H1 (cell line): ENCODE data around the gene LTF.

Source experiments
- BCL11A ChIP-seq, 2 experiments: IDR thresholded peaks; one replicate each; pipeline ENCODE4 v1.6.1; 2011; ENCODE audit warnings: low read depth in 2 of 2, low read length in 2 of 2, mild to moderate bottlenecking in 2 of 2
- EZH2 ChIP-seq: fragments of 200-600 bp; sonication (generic); IDR thresholded peaks from 2 replicates; pipeline ENCODE4 v1.7.1; 2012; ENCODE audit warnings: low read depth, mild to moderate bottlenecking, moderate library complexity, low read length, inconsistent platforms; ENCODE audit not compliant: severe bottlenecking
- PHF8 ChIP-seq: fragments of 200-600 bp; sonication (generic); conservative IDR thresholded peaks from 2 replicates; pipeline ENCODE4 v1.7.1; 2012; ENCODE audit warnings: low read depth, mild to moderate bottlenecking, inconsistent platforms, low read length, moderate library complexity
- POLR2A ChIP-seq, 2 experiments: IDR thresholded peaks; 1 replicate in 1 of 2; 2 replicates in 1 of 2; pipeline ENCODE4 v1.6.1; 2011; ENCODE audit warnings: low read depth in 2 of 2, low read length in 2 of 2, mild to moderate bottlenecking in 2 of 2; ENCODE audit errors: control extremely low read depth in 1 of 2
- POLR2AphosphoS5 ChIP-seq: IDR thresholded peaks from 2 replicates; pipeline ENCODE4 v1.6.1; 2011; ENCODE audit warnings: low read depth, low read length
- RAD21 ChIP-seq, 2 experiments: IDR thresholded peaks in 1 of 2; conservative IDR thresholded peaks in 1 of 2; 2 replicates each; pipeline ENCODE4 v1.6.1; 2011; ENCODE audit warnings: low read depth in 2 of 2, low read length in 2 of 2, improper control_type of control experiment in 1 of 2, inconsistent platforms in 1 of 2, mild to moderate bottlenecking in 1 of 2, moderate library complexity in 1 of 2
- SIRT6 ChIP-seq: IDR thresholded peaks from one replicate; pipeline ENCODE4 v1.7.1; 2012; ENCODE audit warnings: low read length, inconsistent platforms
- SP1 ChIP-seq: IDR thresholded peaks from 2 replicates; pipeline ENCODE4 v1.6.1; 2011; ENCODE audit warnings: low read depth, low read length
- TAF1 ChIP-seq: IDR thresholded peaks from 2 replicates; pipeline ENCODE4 v1.6.1; 2011; ENCODE audit warnings: mild to moderate bottlenecking, low read depth, low read length
- ZNF274 ChIP-seq: IDR thresholded peaks from 2 replicates; pipeline ENCODE4 v1.7.0; 2012; ENCODE audit warnings: low read length, borderline replicate concordance; ENCODE audit errors: extremely low read depth
- TF ChIP-seq, protein P1 (sequence below), 3 experiments: IDR thresholded peaks; 1 replicate in 2 of 3; 2 replicates in 1 of 3; pipeline versions ENCODE4 v1.5.1 to v1.6.1; 2011; ENCODE audit warnings: low read length in 3 of 3, mild to moderate bottlenecking in 3 of 3, inconsistent platforms in 2 of 3, low read depth in 1 of 3, moderate library complexity in 1 of 3; ENCODE audit not compliant: insufficient read depth in 1 of 3; ENCODE audit errors: control extremely low read depth in 1 of 3
- TF ChIP-seq, protein P2 (sequence below): IDR thresholded peaks from 2 replicates; pipeline ENCODE4 v1.6.1; 2012; ENCODE audit warnings: low read length, inconsistent platforms

- TF ChIP-seq POLR2AphosphoS5, result no peak
- TF ChIP-seq EZH2, result no peak
- TF ChIP-seq, protein P1, sequence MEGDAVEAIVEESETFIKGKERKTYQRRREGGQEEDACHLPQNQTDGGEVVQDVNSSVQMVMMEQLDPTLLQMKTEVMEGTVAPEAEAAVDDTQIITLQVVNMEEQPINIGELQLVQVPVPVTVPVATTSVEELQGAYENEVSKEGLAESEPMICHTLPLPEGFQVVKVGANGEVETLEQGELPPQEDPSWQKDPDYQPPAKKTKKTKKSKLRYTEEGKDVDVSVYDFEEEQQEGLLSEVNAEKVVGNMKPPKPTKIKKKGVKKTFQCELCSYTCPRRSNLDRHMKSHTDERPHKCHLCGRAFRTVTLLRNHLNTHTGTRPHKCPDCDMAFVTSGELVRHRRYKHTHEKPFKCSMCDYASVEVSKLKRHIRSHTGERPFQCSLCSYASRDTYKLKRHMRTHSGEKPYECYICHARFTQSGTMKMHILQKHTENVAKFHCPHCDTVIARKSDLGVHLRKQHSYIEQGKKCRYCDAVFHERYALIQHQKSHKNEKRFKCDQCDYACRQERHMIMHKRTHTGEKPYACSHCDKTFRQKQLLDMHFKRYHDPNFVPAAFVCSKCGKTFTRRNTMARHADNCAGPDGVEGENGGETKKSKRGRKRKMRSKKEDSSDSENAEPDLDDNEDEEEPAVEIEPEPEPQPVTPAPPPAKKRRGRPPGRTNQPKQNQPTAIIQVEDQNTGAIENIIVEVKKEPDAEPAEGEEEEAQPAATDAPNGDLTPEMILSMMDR (IDR thresholded peaks at IDR 0.05; ENCODE audit: control extremely low read depth in 1 of 3, insufficient read depth in 1 of 3, low read depth in 1 of 3, low read length in 3 of 3), result no peak
- TF ChIP-seq TAF1, result no peak
- TF ChIP-seq POLR2A (IDR thresholded peaks at IDR 0.05; ENCODE audit: control extremely low read depth in 1 of 2, low read depth in 2 of 2, low read length in 2 of 2), result no peak
- TF ChIP-seq PHF8, result no peak
- TF ChIP-seq SP1, result no peak
- TF ChIP-seq BCL11A (IDR thresholded peaks at IDR 0.05; ENCODE audit: low read depth in 2 of 2, low read length in 2 of 2), result no peak
- TF ChIP-seq SIRT6, result no peak
- TF ChIP-seq, protein P2, sequence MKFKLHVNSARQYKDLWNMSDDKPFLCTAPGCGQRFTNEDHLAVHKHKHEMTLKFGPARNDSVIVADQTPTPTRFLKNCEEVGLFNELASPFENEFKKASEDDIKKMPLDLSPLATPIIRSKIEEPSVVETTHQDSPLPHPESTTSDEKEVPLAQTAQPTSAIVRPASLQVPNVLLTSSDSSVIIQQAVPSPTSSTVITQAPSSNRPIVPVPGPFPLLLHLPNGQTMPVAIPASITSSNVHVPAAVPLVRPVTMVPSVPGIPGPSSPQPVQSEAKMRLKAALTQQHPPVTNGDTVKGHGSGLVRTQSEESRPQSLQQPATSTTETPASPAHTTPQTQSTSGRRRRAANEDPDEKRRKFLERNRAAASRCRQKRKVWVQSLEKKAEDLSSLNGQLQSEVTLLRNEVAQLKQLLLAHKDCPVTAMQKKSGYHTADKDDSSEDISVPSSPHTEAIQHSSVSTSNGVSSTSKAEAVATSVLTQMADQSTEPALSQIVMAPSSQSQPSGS, result no peak
- TF ChIP-seq RAD21 (IDR thresholded peaks at IDR 0.05 in 1 of 2, conservative IDR thresholded peaks at IDR 0.05 in 1 of 2; ENCODE audit: low read depth in 2 of 2, low read length in 2 of 2), result no peak
- no peak for TF ChIP-seq ZNF274
Observed at GRCh38 chr3:46406788-46407611, 57.7 kb downstream of the LTF start, which contains the start of the genes CCR5AS and CCRL2.
